H1 (cell line): Measurements from ENCODE around the gene CCR2. TPM values are rescaled to one million over a fixed set of nuclear protein-coding genes. Genes with fewer than 3 reads are reported as not detected.

Experiments used
- ATF3 ChIP-seq: IDR thresholded peaks from 2 replicates; pipeline ENCODE4 v1.6.1; 2011; ENCODE audit warnings: low read depth, mild to moderate bottlenecking, low read length; ENCODE audit not compliant: insufficient read depth
- CEBPB ChIP-seq: IDR thresholded peaks from 2 replicates; pipeline ENCODE4 v1.6.1; 2012; ENCODE audit warnings: low read depth, low read length
- FOSL1 ChIP-seq: IDR thresholded peaks from 2 replicates; pipeline ENCODE4 v1.6.1; 2011; ENCODE audit warnings: mild to moderate bottlenecking, low read depth, low read length, moderate library complexity; ENCODE audit not compliant: insufficient read depth
- JUN ChIP-seq: IDR thresholded peaks from 2 replicates; pipeline ENCODE4 v1.6.1; 2011; ENCODE audit warnings: low read depth, mild to moderate bottlenecking, improper control_type of control experiment, low read length
- MAX ChIP-seq: IDR thresholded peaks from 2 replicates; pipeline ENCODE4 v1.6.1; 2012; ENCODE audit warnings: inconsistent platforms
- SP2 ChIP-seq: IDR thresholded peaks from 2 replicates; pipeline ENCODE4 v1.6.1; 2012; ENCODE audit warnings: mild to moderate bottlenecking, low read length, inconsistent platforms
- polyA plus RNA-seq, 7 experiments: library from polyadenylated mRNA; depleted of rRNA in 3 of 7; stranded (reverse) in 5 of 7; unstranded in 2 of 7; fragments of >200 nt in 5 of 7; fragments of 200-250 nt in 2 of 7; gene quantifications; 1 replicate in 5 of 7; 2 replicates in 1 of 7; 4 replicates in 1 of 7; pipeline versions ENCODE4 v1.2.1 to v1.2.3, GENCODE V29; 2011 to 2013; ENCODE audit warnings: missing spikeins in 2 of 7, mixed read lengths in 2 of 7
- total RNA-seq: library from RNA; stranded (reverse); fragmentation: NEBNext Ultra II Directional; extraction: Animal tissue kit (Norgen Biotek cat#: 25700); gene quantifications from 2 replicates; pipeline ENCODE4 v1.2.1, GENCODE V29; 2021

Gene CCR2
- total and polyA plus RNA-seq, 2 of the 8 experiments (the other 6 are each of a cell fraction or from before 2014, with no cell fraction given), result not detected

- no peak for TF ChIP-seq ATF3
- no peak for TF ChIP-seq CEBPB
- no peak for TF ChIP-seq FOSL1
- no peak for TF ChIP-seq MAX
- no peak for TF ChIP-seq JUN
- TF ChIP-seq SP2, result no peak
- TF ChIP-seq, all 59 proteins: peak for 0
Measured at GRCh38 chr3:46406788-46407611, 53.1 kb downstream of the CCR2 start, which contains the start of the genes CCR5AS and CCRL2 (continued).
